GM23248 (cell line): ENCODE data around the gene ZCCHC10. TPM values are rescaled to one million over a fixed set of nuclear protein-coding genes. Genes with fewer than 3 reads are reported as not detected.
A peak's percentile ranks its signal among the peaks of the same experiment; 100 is the strongest.

Experiments
- DNase-seq: peaks from one replicate; pipeline ENCODE4 v3.0.0-alpha.2; 2015
- H2AFZ ChIP-seq: fragments of 200-600 bp; sonication (generic); 2 replicates; pipeline ENCODE4 v1.6.1; 2016; ENCODE audit warnings: antibody characterized with exemption
- H3F3A ChIP-seq: fragments of 200-600 bp; sonication (generic); 2 replicates; pipeline ENCODE4 v1.6.1; 2016; ENCODE audit warnings: mild to moderate bottlenecking, antibody characterized with exemption, mixed run types; ENCODE audit not compliant: insufficient read depth
- H3K27ac ChIP-seq: fragments of 200-600 bp; sonication (generic); 2 replicates; pipeline ENCODE4 v1.5.1; 2016; ENCODE audit warnings: mild to moderate bottlenecking
- H3K27me3 ChIP-seq: fragments of 200-600 bp; sonication (generic); replicated peaks from 2 replicates; pipeline ENCODE4 v1.6.1; 2016; ENCODE audit warnings: mild to moderate bottlenecking; ENCODE audit not compliant: insufficient read depth
- H3K36me3 ChIP-seq: fragments of 200-600 bp; sonication (generic); 2 replicates; pipeline ENCODE4 v1.6.1; 2016; ENCODE audit warnings: low read depth, mild to moderate bottlenecking
- H3K4me1 ChIP-seq: fragments of 200-600 bp; sonication (generic); 2 replicates; pipeline ENCODE4 v1.6.1; 2016; ENCODE audit warnings: mild to moderate bottlenecking; ENCODE audit not compliant: insufficient read depth
- H3K4me2 ChIP-seq: fragments of 200-600 bp; sonication (generic); one replicate; pipeline ENCODE4 v1.6.1; 2016; ENCODE audit warnings: mild to moderate bottlenecking; ENCODE audit not compliant: unreplicated experiment
- H3K4me3 ChIP-seq: fragments of 200-600 bp; sonication (generic); 2 replicates; pipeline ENCODE4 v1.5.1; 2016; ENCODE audit warnings: mild to moderate bottlenecking
- H3K79me2 ChIP-seq: fragments of 200-600 bp; sonication (generic); 2 replicates; pipeline ENCODE4 v1.6.1; 2016; ENCODE audit warnings: mild to moderate bottlenecking; ENCODE audit not compliant: insufficient read depth
- H3K9ac ChIP-seq: fragments of 200-600 bp; sonication (generic); 2 replicates; pipeline ENCODE4 v1.6.1; 2016; ENCODE audit warnings: mild to moderate bottlenecking
- H3K9me2 ChIP-seq: fragments of 200-600 bp; sonication (generic); 2 replicates; pipeline ENCODE4 v1.6.1; 2016; ENCODE audit warnings: mixed run types, mild to moderate bottlenecking, moderate library complexity; ENCODE audit not compliant: insufficient read depth
- H3K9me3 ChIP-seq: fragments of 200-600 bp; sonication (generic); one replicate; pipeline ENCODE4 v1.6.1; 2017; ENCODE audit warnings: low read depth
- H4K20me1 ChIP-seq: fragments of 200-600 bp; sonication (generic); 2 replicates; pipeline ENCODE4 v1.6.0; 2016; ENCODE audit not compliant: insufficient read depth
- EZH2 ChIP-seq: fragments of 200-600 bp; sonication (generic); IDR thresholded peaks from 2 replicates; pipeline ENCODE4 v1.6.1; 2018; ENCODE audit warnings: antibody characterized with exemption, mild to moderate bottlenecking; ENCODE audit not compliant: insufficient read depth, poor library complexity, severe bottlenecking
- EZH2phosphoT487 ChIP-seq: fragments of 200-600 bp; sonication (generic); IDR thresholded peaks from 2 replicates; pipeline ENCODE4 v1.6.1; 2018; ENCODE audit warnings: antibody characterized with exemption, moderate library complexity, mild to moderate bottlenecking, low read depth; ENCODE audit not compliant: insufficient read depth
- WGBS, 2 experiments: methylation state at CpG; one replicate each; pipeline ENCODE4 v1.1.6; 2015 to 2017; ENCODE audit warnings: low lambda C conversion rate in 2 of 2, low coverage in 1 of 2; ENCODE audit errors: missing lambda C conversion rate in 2 of 2; 5-methylcytosine and 5-hydroxymethylcytosine counted together
- in situ Hi-C: fragments of 300-500 bp; cut with MboI; formaldehyde crosslinking; loops from 2 replicates; pipeline ENCODE4 v1.15.0; 2020
- polyA plus RNA-seq: library from polyadenylated mRNA; unstranded; fragments of >200 nt; fragmentation: Nextera tagmentation; extraction: Ambion mirVana; gene quantifications from 2 replicates; pipeline ENCODE4 v1.2.1, GENCODE V29; 2016
- total RNA-seq: library from RNA; depleted of rRNA; stranded (reverse); fragments of >200 nt; shearing (Covaris generic); gene quantifications from 2 replicates; pipeline ENCODE4 v1.2.3, GENCODE V29; 2014

Gene ZCCHC10
- total and polyA plus RNA-seq, 2 experiments from 2014 or later: 9.5 to 22.6 TPM

DNA sequence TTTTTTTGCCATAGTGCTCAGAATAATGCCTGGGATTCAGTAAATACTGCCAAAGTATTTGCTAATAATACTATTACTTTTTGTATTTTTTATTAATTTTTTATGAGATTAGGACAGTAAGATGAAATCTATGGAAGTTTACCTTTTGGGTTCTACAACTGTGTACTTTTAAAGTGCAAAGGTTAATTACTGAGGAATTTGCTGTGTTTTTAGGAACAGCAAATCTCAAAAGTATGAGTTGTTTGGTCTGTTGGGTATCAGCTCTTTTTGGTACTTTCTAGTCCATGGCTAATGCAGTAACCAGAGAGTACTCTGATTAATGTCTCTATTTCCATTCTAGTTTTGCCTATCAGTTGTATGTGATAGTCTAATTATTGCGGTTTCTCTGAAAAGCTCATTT lies 30.5 kb upstream of the ZCCHC10 start:
- no peak for DNase-seq

GRCh38 chr5:133054697-133055471 lies 28.5 kb upstream of the ZCCHC10 start:
- H3K79me2 ChIP-seq: peaks cover 87% of the 10 kb centered on the region
- peaks cover 14% of the 10 kb centered on the region for H3F3A ChIP-seq
- H3K9ac ChIP-seq: no peak overlapping the region
- no peak overlapping the region for H3K4me2 ChIP-seq
- no peak overlapping the region for H2AFZ ChIP-seq
- H3K4me1 ChIP-seq: peaks cover 13% of the 10 kb centered on the region
- H3K27me3 ChIP-seq: no peaks in the 10 kb centered on the region
- no peaks in the 10 kb centered on the region for H3K36me3 ChIP-seq
- no peak overlapping the region for H3K27ac ChIP-seq
- H3K9me2 ChIP-seq: no peaks in the 10 kb centered on the region
- in situ Hi-C loops: no loop called here
- peaks cover 21% of the 10 kb centered on the region for H4K20me1 ChIP-seq
- no peak overlapping the region for H3K4me3 ChIP-seq
- 98% methylated on average over 7 of the region's 7 CpGs for whole genome bisulfite sequencing, 2 experiments
- TF ChIP-seq EZH2 (no peak), EZH2phosphoT487 (no peak)
- no peak for DNase-seq
- no peaks in the 10 kb centered on the region for H3K9me3 ChIP-seq

More for the DNA sequence above, 30.5 kb upstream of the ZCCHC10 start:
- Histone ChIP-seq H3K27me3 (no peaks in the 10 kb centered on the region), H3K4me2 (no peak overlapping the region), H3K36me3 (no peaks in the 10 kb centered on the region), H3K4me3 (no peak overlapping the region), H3F3A (no peaks in the 10 kb centered on the region), H3K79me2 (peaks cover 99% of the 10 kb centered on the region), H4K20me1 (peaks cover 27% of the 10 kb centered on the region), H3K9me2 (no peaks in the 10 kb centered on the region), H3K9ac (no peak overlapping the region), H2AFZ (no peak overlapping the region), H3K4me1 (peaks cover 5% of the 10 kb centered on the region), H3K27ac (no peak overlapping the region), H3K9me3 (no peaks in the 10 kb centered on the region)
- TF ChIP-seq EZH2 (no peak), EZH2phosphoT487 (no peak)
- in situ Hi-C loops: no loop called here
- 100% methylated on average over 1 of the region's 1 CpG for WGBS, 2 experiments

DNA sequence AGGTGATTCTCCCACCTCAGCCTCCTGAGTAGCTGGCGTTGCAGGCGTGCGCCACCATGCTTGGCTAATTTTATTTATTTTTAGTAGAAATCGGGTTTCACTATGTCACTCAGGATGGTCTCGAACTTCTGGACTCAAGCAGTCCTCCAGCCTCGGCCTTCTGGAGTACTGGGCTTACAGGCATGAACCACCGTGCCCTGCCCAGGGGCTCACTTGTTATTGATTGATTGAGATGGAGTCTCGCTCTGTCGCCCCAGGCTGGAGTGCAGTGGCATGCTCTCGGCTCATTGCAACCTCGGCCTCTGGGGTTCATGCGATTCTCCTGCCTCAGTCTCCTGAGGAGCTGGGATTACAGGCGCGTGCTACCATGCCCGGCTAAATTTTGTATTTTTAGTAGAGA lies 27.1 kb upstream of the ZCCHC10 start:
- no peaks in the 10 kb centered on the region for H3K9me3 ChIP-seq
- TF ChIP-seq EZH2: no peak
- TF ChIP-seq EZH2phosphoT487: no peak
- DNase-seq: no peak
- peak overlapping the region; percentile 94 for H3K4me2 ChIP-seq
- H3K79me2 ChIP-seq: peaks cover 73% of the 10 kb centered on the region
- 97 to 98% methylated on average over 15 of the region's 15 CpGs for WGBS, 2 experiments
- H3K27ac ChIP-seq: no peak overlapping the region
- peaks cover 20% of the 10 kb centered on the region for H3K4me1 ChIP-seq
- H3K27me3 ChIP-seq: no peaks in the 10 kb centered on the region
- peaks cover 21% of the 10 kb centered on the region for H4K20me1 ChIP-seq
- no peaks in the 10 kb centered on the region for H3K9me2 ChIP-seq
- H3K36me3 ChIP-seq: no peaks in the 10 kb centered on the region
- H3K9ac ChIP-seq: peak overlapping the region; percentile 98
- H3K4me3 ChIP-seq: peak overlapping the region; percentile 88
- in situ Hi-C loops: no loop called here
- H2AFZ ChIP-seq: no peak overlapping the region
- H3F3A ChIP-seq: peaks cover 25% of the 10 kb centered on the region

GRCh38 chr5:133052317-133053175 lies 26.2 kb upstream of the ZCCHC10 start:
- H3K4me2 ChIP-seq: peak overlapping the region; percentile 94
- whole genome bisulfite sequencing, 2 experiments: 4% methylated on average over 54 to 56 of the region's 59 CpGs
- H3K4me3 ChIP-seq: peak overlapping the region; percentile 88
- H2AFZ ChIP-seq: peak overlapping the region; percentile 75
- peak; percentile 84 for DNase-seq
- in situ Hi-C loops: no loop called here
- H3K27me3 ChIP-seq: no peaks in the 10 kb centered on the region
- no peaks in the 10 kb centered on the region for H3K9me2 ChIP-seq
- H3K4me1 ChIP-seq: peaks cover 20% of the 10 kb centered on the region
- H3F3A ChIP-seq: peaks cover 25% of the 10 kb centered on the region
- H3K9me3 ChIP-seq: no peaks in the 10 kb centered on the region
- H3K79me2 ChIP-seq: peaks cover 64% of the 10 kb centered on the region
- peak overlapping the region; percentile 98 for H3K9ac ChIP-seq
- H3K27ac ChIP-seq: peak overlapping the region; percentile 96
- TF ChIP-seq EZH2 (no peak), EZH2phosphoT487 (no peak)
- H4K20me1 ChIP-seq: peaks cover 14% of the 10 kb centered on the region
- no peaks in the 10 kb centered on the region for H3K36me3 ChIP-seq
